HEK293 (cell line): ENCODE data around the gene SPEM1.

Experiments
- HOXC10 ChIP-seq: sonication (generic); formaldehyde crosslinking; IDR thresholded peaks from 2 replicates; pipeline ENCODE4 v1.8.1; 2023; ENCODE audit warnings: mild to moderate bottlenecking, missing genetic modification reagents
- PATZ1 ChIP-seq: fragments of 450-650 bp; formaldehyde crosslinking; IDR thresholded peaks from 2 replicates; pipeline ENCODE4 v1.5.1; 2016; ENCODE audit warnings: missing biosample characterization, missing genetic modification characterization
- RBAK ChIP-seq: fragments of 450-650 bp; formaldehyde crosslinking; IDR thresholded peaks from 2 replicates; pipeline ENCODE4 v1.5.1; 2016; ENCODE audit warnings: missing biosample characterization, missing genetic modification characterization
- SALL2 ChIP-seq: fragments of 450-650 bp; formaldehyde crosslinking; IDR thresholded peaks from 2 replicates; pipeline ENCODE4 v1.5.0; 2017; ENCODE audit warnings: missing biosample characterization, mild to moderate bottlenecking, missing genetic modification characterization, borderline replicate concordance
- SCRT2 ChIP-seq: fragments of 450-650 bp; formaldehyde crosslinking; IDR thresholded peaks from 2 replicates; pipeline ENCODE4 v1.5.1; 2016; ENCODE audit warnings: missing biosample characterization, missing genetic modification characterization
- SP2 ChIP-seq: fragments of 450-650 bp; formaldehyde crosslinking; IDR thresholded peaks from 2 replicates; pipeline ENCODE4 v1.5.1; 2016; ENCODE audit warnings: missing biosample characterization, missing genetic modification characterization
- SP3 ChIP-seq: fragments of 450-650 bp; formaldehyde crosslinking; IDR thresholded peaks from 2 replicates; pipeline ENCODE4 v1.5.1; 2016; ENCODE audit warnings: missing biosample characterization, missing genetic modification characterization
- YY1 ChIP-seq: fragments of 450-650 bp; formaldehyde crosslinking; IDR thresholded peaks from 2 replicates; pipeline ENCODE4 v1.5.1; 2018; ENCODE audit warnings: missing biosample characterization, missing genetic modification characterization
- ZBTB1 ChIP-seq: fragments of 450-650 bp; formaldehyde crosslinking; IDR thresholded peaks from 2 replicates; pipeline ENCODE4 v1.5.1; 2016; ENCODE audit warnings: missing biosample characterization, missing genetic modification characterization
- ZBTB11 ChIP-seq: fragments of 450-650 bp; formaldehyde crosslinking; conservative IDR thresholded peaks from 2 replicates; pipeline ENCODE4 v1.5.1; 2016; ENCODE audit warnings: low read depth, missing biosample characterization, missing genetic modification characterization
- ZBTB48 ChIP-seq: fragments of 450-650 bp; formaldehyde crosslinking; IDR thresholded peaks from 2 replicates; pipeline ENCODE4 v1.5.1; 2016; ENCODE audit warnings: missing biosample characterization, missing genetic modification characterization
- ZBTB49 ChIP-seq: fragments of 450-650 bp; formaldehyde crosslinking; IDR thresholded peaks from 2 replicates; pipeline ENCODE4 v1.5.1; 2016; ENCODE audit warnings: missing biosample characterization, missing genetic modification characterization, low read depth
- ZBTB8A ChIP-seq: fragments of 450-650 bp; formaldehyde crosslinking; IDR thresholded peaks from 2 replicates; pipeline ENCODE4 v1.5.1; 2016; ENCODE audit warnings: missing biosample characterization, missing genetic modification characterization
- ZFHX2 ChIP-seq: fragments of 450-650 bp; formaldehyde crosslinking; conservative IDR thresholded peaks from 2 replicates; pipeline ENCODE4 v1.5.1; 2016; ENCODE audit warnings: missing biosample characterization, missing genetic modification characterization
- ZNF114 ChIP-seq: fragments of 450-650 bp; formaldehyde crosslinking; IDR thresholded peaks from 2 replicates; pipeline ENCODE4 v1.5.0; 2017; ENCODE audit warnings: missing biosample characterization, missing genetic modification characterization
- ZNF133 ChIP-seq: fragments of 450-650 bp; formaldehyde crosslinking; IDR thresholded peaks from 2 replicates; pipeline ENCODE4 v1.5.1; 2016; ENCODE audit warnings: missing biosample characterization, missing genetic modification characterization
- ZNF155 ChIP-seq: fragments of 450-650 bp; formaldehyde crosslinking; IDR thresholded peaks from 2 replicates; pipeline ENCODE4 v1.5.1; 2016; ENCODE audit warnings: missing biosample characterization, missing genetic modification characterization
- ZNF175 ChIP-seq: fragments of 450-650 bp; formaldehyde crosslinking; IDR thresholded peaks from 2 replicates; pipeline ENCODE4 v1.5.1; 2016; ENCODE audit warnings: missing biosample characterization, missing genetic modification characterization
- ZNF211 ChIP-seq: fragments of 450-650 bp; formaldehyde crosslinking; IDR thresholded peaks from 2 replicates; pipeline ENCODE4 v1.5.1; 2016; ENCODE audit warnings: low read depth, missing biosample characterization, missing genetic modification characterization
- ZNF26 ChIP-seq: fragments of 450-650 bp; formaldehyde crosslinking; IDR thresholded peaks from 2 replicates; pipeline ENCODE4 v1.5.1; 2016; ENCODE audit warnings: missing biosample characterization, missing genetic modification characterization
- ZNF335 ChIP-seq: fragments of 450-650 bp; formaldehyde crosslinking; conservative IDR thresholded peaks from 2 replicates; pipeline ENCODE4 v1.5.1; 2016; ENCODE audit warnings: missing biosample characterization, missing genetic modification characterization
- ZNF341 ChIP-seq: fragments of 450-650 bp; formaldehyde crosslinking; IDR thresholded peaks from 2 replicates; pipeline ENCODE4; 2016; ENCODE audit warnings: low read depth, missing biosample characterization, missing genetic modification characterization
- ZNF350 ChIP-seq: fragments of 450-650 bp; formaldehyde crosslinking; IDR thresholded peaks from 2 replicates; pipeline ENCODE4 v1.5.0; 2017; ENCODE audit warnings: missing biosample characterization, mild to moderate bottlenecking, missing genetic modification characterization
- ZNF473 ChIP-seq: fragments of 450-650 bp; formaldehyde crosslinking; IDR thresholded peaks from 2 replicates; pipeline ENCODE4 v1.5.1; 2017; ENCODE audit warnings: missing biosample characterization, missing genetic modification characterization
- ZNF514 ChIP-seq: fragments of 450-650 bp; formaldehyde crosslinking; IDR thresholded peaks from 2 replicates; pipeline ENCODE4 v1.5.1; 2016; ENCODE audit warnings: missing biosample characterization, missing genetic modification characterization
- ZNF626 ChIP-seq: fragments of 450-650 bp; sonication (Bioruptor Pico); formaldehyde crosslinking; IDR thresholded peaks from 2 replicates; pipeline ENCODE4 v1.5.1; 2018; ENCODE audit warnings: missing biosample characterization, missing genetic modification characterization, inconsistent platforms
- ZNF629 ChIP-seq: fragments of 450-650 bp; formaldehyde crosslinking; IDR thresholded peaks from 2 replicates; pipeline ENCODE4 v1.5.1; 2017; ENCODE audit warnings: missing biosample characterization, missing genetic modification characterization
- ZNF660 ChIP-seq: fragments of 450-650 bp; IDR thresholded peaks from 2 replicates; pipeline ENCODE4 v1.5.1; 2018; ENCODE audit warnings: missing biosample characterization, mild to moderate bottlenecking, missing genetic modification characterization
- ZNF777 ChIP-seq: fragments of 450-650 bp; formaldehyde crosslinking; IDR thresholded peaks from 2 replicates; pipeline ENCODE4 v1.5.1; 2017; ENCODE audit warnings: missing biosample characterization, missing genetic modification characterization, borderline replicate concordance
- ZNF837 ChIP-seq: fragments of 450-650 bp; formaldehyde crosslinking; IDR thresholded peaks from 2 replicates; pipeline ENCODE4 v1.5.1; 2016; ENCODE audit warnings: missing biosample characterization, missing genetic modification characterization
- TF ChIP-seq, protein P1 (sequence below): sonication (generic); formaldehyde crosslinking; IDR thresholded peaks from 2 replicates; pipeline ENCODE4 v1.8.1; 2022; ENCODE audit warnings: mild to moderate bottlenecking, moderate library complexity, missing genetic modification reagents

The SPEM1 gene

DNA sequence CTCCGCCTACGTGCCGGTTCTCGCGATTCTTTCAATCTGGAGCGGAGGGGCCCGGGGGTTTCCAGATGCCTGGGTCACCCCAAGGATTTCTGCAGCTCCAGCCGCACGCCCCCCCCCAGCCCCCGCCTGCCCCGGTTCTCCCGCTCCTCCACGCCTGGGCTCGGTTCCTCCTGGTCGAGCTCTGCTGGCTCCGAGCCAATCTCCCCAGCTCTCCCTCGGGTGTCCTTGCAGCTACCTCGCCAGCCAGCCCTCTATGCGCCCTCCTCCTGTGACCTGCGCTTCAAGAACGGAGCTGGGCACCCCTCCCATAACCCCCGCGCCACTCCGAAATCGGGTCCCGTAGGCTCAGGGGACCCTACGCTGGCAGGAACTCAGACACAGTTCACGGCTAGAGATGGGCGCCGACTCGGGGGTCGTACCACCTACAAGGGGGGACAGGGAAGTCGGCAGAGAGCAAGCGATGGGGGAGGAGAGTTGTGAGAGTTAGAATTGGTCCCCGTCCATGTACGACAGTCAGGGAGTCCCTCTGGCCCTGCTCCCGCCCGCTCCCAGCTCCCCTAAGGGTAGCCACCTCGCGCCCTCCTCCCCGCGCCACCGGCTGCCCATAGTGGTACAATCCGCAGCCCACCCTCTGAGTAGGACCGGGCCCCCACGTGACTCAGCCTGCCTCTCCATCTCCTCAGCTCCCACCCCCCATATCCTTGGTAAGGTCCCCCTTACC lies 20.1 kb downstream of the SPEM1 start (continued):
- no peak for TF ChIP-seq ZNF660
- TF ChIP-seq ZBTB1 (tag by site-specific recombination), result no peak
- no peak for TF ChIP-seq ZNF26 (tag by site-specific recombination)
- TF ChIP-seq SP3 (tag by site-specific recombination), result no peak; the same call in 1 of the 2 replicates
- TF ChIP-seq RBAK (tag by site-specific recombination), result no peak
- no peak for TF ChIP-seq ZNF514 (tag by site-specific recombination)
- TF ChIP-seq ZNF626 (tag by site-specific recombination), result no peak
- no peak for TF ChIP-seq ZNF350 (tag by site-specific recombination)
- no peak for TF ChIP-seq HOXC10 (CRISPR knock-in tag)
- no peak for TF ChIP-seq ZNF175 (tag by site-specific recombination)
- TF ChIP-seq ZNF341 (tag by site-specific recombination), result no peak
- TF ChIP-seq ZNF837, result no peak
- TF ChIP-seq ZNF155 (tag by site-specific recombination), result no peak
- TF ChIP-seq, protein P1, sequence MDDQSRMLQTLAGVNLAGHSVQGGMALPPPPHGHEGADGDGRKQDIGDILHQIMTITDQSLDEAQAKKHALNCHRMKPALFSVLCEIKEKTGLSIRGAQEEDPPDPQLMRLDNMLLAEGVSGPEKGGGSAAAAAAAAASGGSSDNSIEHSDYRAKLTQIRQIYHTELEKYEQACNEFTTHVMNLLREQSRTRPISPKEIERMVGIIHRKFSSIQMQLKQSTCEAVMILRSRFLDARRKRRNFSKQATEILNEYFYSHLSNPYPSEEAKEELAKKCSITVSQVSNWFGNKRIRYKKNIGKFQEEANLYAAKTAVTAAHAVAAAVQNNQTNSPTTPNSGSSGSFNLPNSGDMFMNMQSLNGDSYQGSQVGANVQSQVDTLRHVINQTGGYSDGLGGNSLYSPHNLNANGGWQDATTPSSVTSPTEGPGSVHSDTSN, result no peak
- TF ChIP-seq ZNF114 (tag by site-specific recombination), result no peak
- TF ChIP-seq ZFHX2 (tag by site-specific recombination), result peak; percentile 54
- peak; percentile 92; the same call in 1 of the 2 replicates for TF ChIP-seq ZNF335 (tag by site-specific recombination)
- TF ChIP-seq SCRT2 (tag by site-specific recombination), result no peak
- peak; percentile 75; the same call in 1 of the 2 replicates for TF ChIP-seq ZNF777
- peak; percentile 44 for TF ChIP-seq ZBTB48
- no peak for TF ChIP-seq ZNF133 (tag by site-specific recombination)
- TF ChIP-seq ZNF473 (tag by site-specific recombination), result no peak
- no peak for TF ChIP-seq SALL2
- peak; percentile 80 for TF ChIP-seq PATZ1 (tag by site-specific recombination)
- TF ChIP-seq ZBTB49 (tag by site-specific recombination), result no peak
- TF ChIP-seq ZBTB11 (tag by site-specific recombination), result peak; percentile 35; the same call in 1 of the 2 replicates
- no peak for TF ChIP-seq ZNF211 (tag by site-specific recombination)
- peak; percentile 56 for TF ChIP-seq ZNF629
- peak; percentile 64 for TF ChIP-seq SP2 (tag by site-specific recombination)
- TF ChIP-seq YY1, result 0 out of 2 replicates have a peak, but pooled peaks have one; percentile 20
- TF ChIP-seq ZBTB8A (tag by site-specific recombination), result peak; percentile 83
